G401 (cell line): ENCODE data around the gene GTF2F1. TPM values are rescaled to one million over a fixed set of nuclear protein-coding genes. Genes with fewer than 3 reads are reported as not detected.
"Not testable (repeated sequence)": the region's sequence is repeated elsewhere in the genome, so short reads cannot be mapped to it uniquely, and the experiment has no call there.

ENCODE experiments used
- DNase-seq: peaks from one replicate; pipeline ENCODE4 v3.0.0-alpha.2; 2015; ENCODE audit warnings: low spot score
- in situ Hi-C: cut with HindIII; loops from 2 replicates; pipeline ENCODE4 v1.10.0; 2016; ENCODE audit warnings: low sequenced_read_pairs, mixed read lengths
- total RNA-seq: library from RNA; depleted of rRNA; stranded (reverse); fragments of >200 nt; shearing (Covaris generic); gene quantifications from 2 replicates; pipeline ENCODE4 v1.2.3, GENCODE V29; 2014; rRNA removed

The GTF2F1 gene, protein sequence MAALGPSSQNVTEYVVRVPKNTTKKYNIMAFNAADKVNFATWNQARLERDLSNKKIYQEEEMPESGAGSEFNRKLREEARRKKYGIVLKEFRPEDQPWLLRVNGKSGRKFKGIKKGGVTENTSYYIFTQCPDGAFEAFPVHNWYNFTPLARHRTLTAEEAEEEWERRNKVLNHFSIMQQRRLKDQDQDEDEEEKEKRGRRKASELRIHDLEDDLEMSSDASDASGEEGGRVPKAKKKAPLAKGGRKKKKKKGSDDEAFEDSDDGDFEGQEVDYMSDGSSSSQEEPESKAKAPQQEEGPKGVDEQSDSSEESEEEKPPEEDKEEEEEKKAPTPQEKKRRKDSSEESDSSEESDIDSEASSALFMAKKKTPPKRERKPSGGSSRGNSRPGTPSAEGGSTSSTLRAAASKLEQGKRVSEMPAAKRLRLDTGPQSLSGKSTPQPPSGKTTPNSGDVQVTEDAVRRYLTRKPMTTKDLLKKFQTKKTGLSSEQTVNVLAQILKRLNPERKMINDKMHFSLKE
- 147 and 163 TPM in 2 replicates for total RNA-seq

- in situ Hi-C loops = no loop called here
- peak; percentile 98 for DNase-seq
These were observed at the start of gene GTF2F1 for GRCh38 chr19:6393074-6393982. GTF2F1 (minus strand) TSS chr19:6393164; CDS start chr19:6392995, 169 bp downstream.

- DNase-seq = no peak
- in situ Hi-C loops = no loop called here
These were observed 49.2 kb upstream of the GTF2F1 start for GRCh38 chr19:6442087-6442688.

- no peak for DNase-seq
- in situ Hi-C loops = no loop called here
These were observed 47.9 kb upstream of the GTF2F1 start for GRCh38 chr19:6440905-6441304.

DNA sequence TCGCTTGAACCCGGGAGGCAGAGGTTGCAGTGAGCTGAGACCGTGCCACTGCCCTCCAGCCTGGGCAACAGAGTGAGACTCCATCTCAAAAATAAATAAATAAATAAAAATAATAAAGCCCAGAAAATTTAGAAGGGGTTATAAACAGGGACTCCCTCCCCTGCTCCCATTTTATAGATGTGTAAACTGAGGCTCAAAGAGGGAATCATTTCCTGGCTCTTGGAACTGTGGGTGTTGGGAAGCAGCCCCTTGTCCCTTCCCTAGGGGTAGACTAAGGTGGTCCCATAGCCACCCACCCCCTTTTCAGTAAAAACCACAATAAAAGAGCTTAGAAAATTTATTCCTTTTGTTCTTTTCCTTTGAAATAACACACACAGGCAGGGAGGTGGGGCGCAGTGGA, 46.8 kb upstream of the GTF2F1 start:
- DNase-seq = no peak
- in situ Hi-C loops = no loop called here

GRCh38 chr19:6433663-6434062, 40.7 kb upstream of the GTF2F1 start, which contains the start of gene SLC25A41:
SLC25A41 (minus strand) TSS chr19:6433763; CDS start chr19:6433693, 70 bp downstream.
- no peak for DNase-seq
- in situ Hi-C loops = no loop called here

- in situ Hi-C loops = no loop called here
- DNase-seq = no peak
These were observed 40.2 kb upstream of the GTF2F1 start for GRCh38 chr19:6433165-6433564.

DNA sequence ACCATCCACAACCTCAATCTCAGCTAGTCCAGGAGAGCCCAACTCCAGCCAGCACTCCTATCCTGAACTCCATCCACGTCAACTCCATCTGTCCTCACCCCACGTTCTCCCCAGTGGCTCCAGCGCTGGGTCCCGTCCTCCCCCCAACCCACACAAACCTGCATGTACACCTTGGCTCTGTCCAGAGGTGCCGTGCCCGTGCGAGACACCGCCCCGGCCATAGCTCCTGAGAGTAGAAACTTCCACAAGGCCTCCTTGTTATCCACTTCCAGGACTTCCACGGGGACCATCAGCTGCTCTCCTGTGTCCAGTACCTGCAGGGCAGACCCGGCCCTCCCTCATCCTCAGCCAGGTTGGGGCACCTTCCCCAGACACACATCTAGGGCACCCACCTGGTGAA, 38.9 kb upstream of the GTF2F1 start:
- no peak for DNase-seq
- in situ Hi-C loops = no loop called here

- no peak for DNase-seq
- in situ Hi-C loops = no loop called here
These were observed 36.7 kb upstream of the GTF2F1 start for GRCh38 chr19:6429419-6430221.

DNA sequence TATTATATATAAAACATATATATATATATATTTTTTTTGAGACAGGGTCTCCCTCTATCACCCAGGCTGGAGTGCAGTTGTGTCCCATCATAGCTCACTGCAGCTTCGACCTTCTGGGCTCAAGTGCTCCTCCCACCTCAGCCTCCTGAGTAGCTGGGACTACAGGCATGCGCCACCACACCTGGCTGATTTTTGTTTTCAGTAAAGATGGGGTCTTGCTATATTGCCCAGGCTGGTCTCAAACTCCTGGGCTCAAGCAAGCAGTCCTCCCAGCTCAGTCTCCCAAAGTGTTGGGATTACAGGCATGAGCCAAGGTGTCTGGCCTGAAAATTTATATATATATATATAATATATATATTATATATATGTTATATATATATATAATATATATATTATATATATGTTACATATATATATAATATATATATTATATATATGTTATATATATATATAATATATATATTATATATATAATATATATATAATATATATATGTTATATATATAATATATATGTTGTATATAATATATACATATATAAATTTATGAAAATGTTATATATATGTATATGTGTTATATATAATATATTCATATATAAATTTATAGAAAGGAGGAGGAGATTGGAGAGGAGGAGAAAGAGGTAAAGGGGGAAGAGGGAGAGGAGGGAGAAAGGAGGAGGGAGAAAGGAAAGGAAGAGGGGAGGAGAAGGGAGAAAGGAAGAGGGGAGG, 35.9 kb upstream of the GTF2F1 start:
- DNase-seq, in situ Hi-C loops: not testable (repeated sequence)

DNA sequence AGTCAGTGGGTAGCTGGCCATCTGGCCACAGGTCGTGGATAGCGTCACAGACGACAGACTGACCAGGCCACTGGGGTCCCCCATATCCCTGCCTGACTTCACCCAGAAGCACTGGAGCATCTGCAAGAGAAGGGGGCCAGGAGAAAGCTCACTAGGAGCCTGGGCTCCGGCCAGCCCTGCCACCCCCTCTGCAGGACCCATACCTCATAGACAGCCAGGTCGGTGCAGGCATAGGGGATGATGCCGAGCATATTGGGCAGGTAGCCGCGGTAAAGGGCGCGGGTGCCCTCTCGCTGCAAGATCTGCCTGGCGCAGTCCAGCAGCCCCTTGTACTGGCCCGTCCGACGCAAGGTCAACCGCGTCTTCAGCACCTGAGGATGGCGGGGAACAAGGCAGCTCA, 34.2 kb upstream of the GTF2F1 start:
- in situ Hi-C loops = no loop called here
- no peak for DNase-seq

DNA sequence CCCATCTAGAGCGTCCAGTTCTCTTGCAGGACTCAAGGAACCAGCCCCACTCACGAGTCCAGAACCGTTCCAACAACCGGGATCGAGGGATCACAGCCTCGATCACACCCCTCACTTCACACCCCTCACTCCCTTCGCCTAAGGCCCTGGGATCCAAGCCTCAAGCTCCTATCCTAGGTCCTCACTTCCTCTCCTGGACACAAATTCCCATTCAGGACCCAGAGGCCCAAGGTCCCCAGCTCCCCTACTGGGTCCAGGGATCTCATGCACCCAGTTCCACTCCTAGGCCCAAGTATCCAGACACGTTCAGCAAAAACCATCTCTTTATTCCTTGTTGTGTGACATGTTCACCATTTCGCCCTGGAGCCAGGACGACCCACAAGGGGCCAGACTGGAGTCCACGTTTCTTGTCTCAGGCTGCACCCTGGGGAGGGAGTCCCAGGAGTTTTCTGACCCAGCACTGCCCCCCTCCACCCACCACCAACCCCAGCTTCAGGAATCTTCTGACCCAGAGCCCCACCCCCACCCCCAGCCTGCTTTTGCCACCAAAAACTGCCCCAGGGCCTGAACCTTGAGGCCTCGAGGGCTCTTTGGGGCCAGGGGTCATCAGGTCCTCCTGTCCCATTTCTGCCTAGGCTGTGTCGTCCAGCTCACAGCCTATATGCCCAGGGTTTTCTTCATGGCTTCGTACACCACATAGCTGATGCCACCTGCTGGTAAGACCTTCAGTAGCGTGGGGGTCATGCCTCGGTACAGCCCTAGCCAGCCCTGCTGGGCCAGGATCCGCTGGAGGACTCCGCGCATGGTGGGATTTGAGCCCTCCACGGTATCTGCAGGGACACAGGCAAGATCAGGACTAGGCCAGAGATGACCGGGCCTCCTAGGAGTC, 33.0 kb upstream of the GTF2F1 start:
- DNase-seq = no peak
- in situ Hi-C loops = no loop called here

GRCh38 chr19:6424939-6425731, 32.2 kb upstream of the GTF2F1 start:
- peak; percentile 100 for DNase-seq
- in situ Hi-C loops = no loop called here

- no peak for DNase-seq
- in situ Hi-C loops = no loop called here
These were observed 31.4 kb upstream of the GTF2F1 start, which contains the start of gene KHSRP for GRCh38 chr19:6424195-6424938. KHSRP (minus strand) TSS chr19:6424811; CDS start chr19:6424701, 110 bp downstream.

- DNase-seq = peak; percentile 33
- in situ Hi-C loops = no loop called here
These were observed 30.7 kb upstream of the GTF2F1 start for GRCh38 chr19:6423499-6424194.
